K562 (cell line): ENCODE data around the gene ASXL2. TPM values are rescaled to one million over a fixed set of nuclear protein-coding genes. Genes with fewer than 3 reads are reported as not detected.

Experiments used
- ATAC-seq: fragments of 200-7000 bp; cut with Tn5 transposase; 3 replicates; pipeline ENCODE4 v1.9.1; 2020; ENCODE audit warnings: moderate library complexity
- BruUV-seq: library from RNA; stranded (reverse); fragments of 400-500 nt; replicated peaks from 2 replicates; lab custom pipeline; 2021; lab: Mats Ljungman, UMichigan
- CTCF ChIA-PET: fragments of 300-600 bp; formaldehyde crosslinking; extraction: SDS; loops from one replicate; lab custom pipeline; 2021; ENCODE audit warnings: low intra/inter-chr PET ratio; lab: Yijun Ruan, JAX
- POLR2A ChIA-PET: fragments of 300-600, 350-650 bp; sonication (Branson Sonifier 250); formaldehyde crosslinking; extraction: SDS; loops from one replicate; lab custom pipeline; 2021; ENCODE audit warnings: antibody characterized with exemption, inconsistent platforms; lab: Yijun Ruan, JAX
- DNase-seq, 4 experiments: peaks; one replicate each; pipeline versions ENCODE4 v3.0.0 to v3.0.0-alpha.2; 2011 to 2018; ENCODE audit warnings: low spot score in 3 of 4, mixed read lengths in 3 of 4; ENCODE audit errors: extremely low read depth in 1 of 4
- FAIRE-seq: peaks from 2 replicates; lab custom pipeline; 2011; peaks lifted over from hg19 to GRCh38; lab: Jason Lieb, UNC
- H2AFZ ChIP-seq: 2 replicates; pipeline ENCODE4 v1.6.0; 2011; ENCODE audit warnings: low read depth, low read length, control low read depth, inconsistent platforms
- H3K27ac ChIP-seq: fragments of 200-600 bp; 3 replicates; pipeline ENCODE4 v1.8.0; 2011; ENCODE audit warnings: low read depth, mild to moderate bottlenecking, control low read depth, inconsistent platforms, low read length, moderate library complexity, mixed read lengths; ENCODE audit errors: extremely low read depth
- H3K27me3 ChIP-seq, 2 experiments: fragments of 300-600 bp in 1 of 2; 2 replicates in 1 of 2; 3 replicates in 1 of 2; pipeline versions ENCODE4 v1.6.0 to v1.8.0; 2011; ENCODE audit warnings: inconsistent platforms in 2 of 2, low read length in 2 of 2, mild to moderate bottlenecking in 1 of 2, mixed read lengths in 1 of 2, moderate library complexity in 1 of 2; ENCODE audit not compliant: control insufficient read depth in 2 of 2, insufficient read depth in 2 of 2
- H3K36me3 ChIP-seq: fragments of 300-600 bp; 3 replicates; pipeline ENCODE4 v1.8.0; 2011; ENCODE audit warnings: mild to moderate bottlenecking, low read length, inconsistent platforms; ENCODE audit not compliant: control insufficient read depth, insufficient read depth
- H3K4me1 ChIP-seq, 2 experiments: fragments of 200-600 bp in 1 of 2; replicated peaks in 1 of 2; 2 replicates in 1 of 2; 3 replicates in 1 of 2; pipeline versions ENCODE4 v1.5.1 to v1.8.0; 2011; ENCODE audit warnings: inconsistent platforms in 2 of 2, low read length in 2 of 2, mild to moderate bottlenecking in 1 of 2, mixed read lengths in 1 of 2, moderate library complexity in 1 of 2; ENCODE audit not compliant: control insufficient read depth in 2 of 2, insufficient read depth in 2 of 2
- H3K4me2 ChIP-seq: 2 replicates; pipeline ENCODE4 v1.6.1; 2011; ENCODE audit warnings: low read length, control low read depth, inconsistent platforms, mixed read lengths; ENCODE audit not compliant: insufficient read depth
- H3K4me3 ChIP-seq: fragments of 200-600 bp; sonication (generic), shearing (Covaris generic); 2 replicates; pipeline ENCODE4 v1.5.1; 2016; ENCODE audit warnings: control low read depth, inconsistent platforms
- H3K79me2 ChIP-seq: fragments of 200-600 bp; 3 replicates; pipeline ENCODE4 v1.8.0; 2011; ENCODE audit warnings: low read length, inconsistent platforms; ENCODE audit not compliant: control insufficient read depth, insufficient read depth
- H3K9ac ChIP-seq, 2 experiments: 2 replicates each; pipeline versions ENCODE4 v1.6.0 to v1.6.1; 2011; ENCODE audit warnings: low read depth in 2 of 2, low read length in 2 of 2, control low read depth in 1 of 2, inconsistent platforms in 1 of 2, mild to moderate bottlenecking in 1 of 2, mixed read lengths in 1 of 2; ENCODE audit not compliant: insufficient read depth in 1 of 2
- H3K9me1 ChIP-seq: one replicate; pipeline ENCODE4 v1.6.0; 2011; ENCODE audit warnings: inconsistent platforms, mild to moderate bottlenecking, low read length, moderate library complexity; ENCODE audit not compliant: control insufficient read depth, insufficient read depth
- H3K9me3 ChIP-seq: replicated peaks from 2 replicates; pipeline ENCODE4 v1.5.1; 2011; ENCODE audit warnings: low read depth, low read length, inconsistent platforms; ENCODE audit not compliant: control insufficient read depth, insufficient read depth
- H4K20me1 ChIP-seq: replicated peaks from 2 replicates; pipeline ENCODE4 v1.6.1; 2011; ENCODE audit warnings: low read length, inconsistent platforms, mixed read lengths; ENCODE audit not compliant: control insufficient read depth, insufficient read depth
- DACH1 ChIP-seq: fragments of 450-650 bp; IDR thresholded peaks from 2 replicates; pipeline ENCODE4 v1.6.1; 2018; ENCODE audit not compliant: partially characterized antibody
- EGR1 ChIP-seq: fragments of 450-650 bp; conservative IDR thresholded peaks from 2 replicates; pipeline ENCODE4 v1.6.1; 2017; ENCODE audit warnings: mild to moderate bottlenecking
- FOXP4 ChIP-seq: sonication (generic); formaldehyde crosslinking; IDR thresholded peaks from 2 replicates; pipeline ENCODE4 v1.8.0; 2022; ENCODE audit warnings: mild to moderate bottlenecking, missing genetic modification reagents, borderline replicate concordance
- GTF2F1 ChIP-seq: IDR thresholded peaks from 2 replicates; pipeline ENCODE4 v1.6.1; 2011; ENCODE audit warnings: low read depth, low read length, improper control_type of control experiment
- MAX ChIP-seq: sonication (generic); formaldehyde crosslinking; IDR thresholded peaks from 2 replicates; pipeline ENCODE4 v1.9.0; 2022; ENCODE audit warnings: mild to moderate bottlenecking, missing genetic modification reagents
- MLX ChIP-seq, 2 experiments: fragments of 450-650 bp in 1 of 2; sonication (generic) in 1 of 2; formaldehyde crosslinking; conservative IDR thresholded peaks; 2 replicates each; pipeline versions ENCODE4 v1.4.0 to v1.8.1; 2020 to 2022; ENCODE audit warnings: mild to moderate bottlenecking in 1 of 2, missing genetic modification reagents in 1 of 2
- RFX7 ChIP-seq: fragments of 250-450 bp; sonication (Bioruptor Pico); IDR thresholded peaks from 2 replicates; pipeline ENCODE4 v1.5.1; 2021; ENCODE audit warnings: mild to moderate bottlenecking
- SP2 ChIP-seq: IDR thresholded peaks from 2 replicates; pipeline ENCODE4 v1.6.1; 2011; ENCODE audit warnings: mild to moderate bottlenecking, low read depth, low read length, moderate library complexity; ENCODE audit not compliant: poor library complexity, severe bottlenecking; ENCODE audit errors: extremely low read depth
- SRSF1 ChIP-seq: fragments of 200-400 bp; formaldehyde crosslinking; IDR thresholded peaks from 2 replicates; pipeline ENCODE4 v1.6.1; 2017; ENCODE audit warnings: mild to moderate bottlenecking, low read depth, low read length, moderate library complexity
- SRSF9 ChIP-seq: fragments of 200-400 bp; formaldehyde crosslinking; IDR thresholded peaks from 2 replicates; pipeline ENCODE4 v1.6.1; 2017; ENCODE audit warnings: low read depth, low read length, borderline replicate concordance
- THRA ChIP-seq: fragments of 450-650 bp; IDR thresholded peaks from 2 replicates; pipeline ENCODE4 v1.6.1; 2017; ENCODE audit warnings: mild to moderate bottlenecking, moderate library complexity
- TRIM28 ChIP-seq: fragments of 450-650 bp; IDR thresholded peaks from 2 replicates; pipeline ENCODE4 v1.6.1; 2017
- ZNF224 ChIP-seq: sonication (generic); formaldehyde crosslinking; IDR thresholded peaks from 2 replicates; pipeline ENCODE4 v1.8.0; 2022; ENCODE audit warnings: mild to moderate bottlenecking, missing genetic modification reagents
- ZNF644 ChIP-seq: fragments of 200-800 bp; sonication (Bioruptor generic); IDR thresholded peaks from 2 replicates; pipeline ENCODE4 v1.6.1; 2016; ENCODE audit warnings: low read depth, missing genetic modification characterization, missing compliant biosample characterization
- ZNF696 ChIP-seq: fragments of 250-450 bp; sonication (Bioruptor Pico); conservative IDR thresholded peaks from 2 replicates; pipeline ENCODE4 v1.4.0; 2020; ENCODE audit warnings: mild to moderate bottlenecking, moderate library complexity
- ZNF785 ChIP-seq: fragments of 250-450 bp; sonication (Bioruptor Pico); IDR thresholded peaks from 2 replicates; pipeline ENCODE4 v1.4.0; 2020; ENCODE audit warnings: mild to moderate bottlenecking
- ZNF79 ChIP-seq: fragments of 250-450 bp; sonication (Bioruptor Pico); IDR thresholded peaks from 2 replicates; pipeline ENCODE4 v1.4.0; 2020; ENCODE audit warnings: low read depth, mild to moderate bottlenecking, moderate library complexity
- WGBS: fragments of 100-300 bp; shearing (Covaris generic); methylation state at CpG from one replicate; pipeline ENCODE4 v1.1.6; 2016; ENCODE audit warnings: low coverage, mixed read lengths; ENCODE audit not compliant: insufficient coverage; ENCODE audit errors: missing lambda C conversion rate; 5-methylcytosine and 5-hydroxymethylcytosine counted together
- in situ Hi-C: fragments of 300-500 bp; cut with MboI; formaldehyde crosslinking; loops from 4 replicates; pipeline ENCODE4 v1.15.0; 2018; ENCODE audit warnings: inconsistent platforms, mixed read lengths
- intact Hi-C: fragments of 100-400 bp; cut with micrococcal nuclease; formaldehyde crosslinking; loops from 2 replicates; pipeline ENCODE4 v1.14.2; 2022
- polyA plus RNA-seq, 8 experiments: library from polyadenylated mRNA; depleted of rRNA in 4 of 8; stranded (reverse) in 5 of 8; unstranded in 3 of 8; fragments of >200 nt; fragmentation: Nextera tagmentation in 2 of 8; fragmentation: Illumina TruSeq in 1 of 8; extraction: Ambion mirVana in 2 of 8; extraction: Trizol in 1 of 8; gene quantifications; 2 replicates each; pipeline versions ENCODE4 v1.2.1 to v1.2.3, GENCODE V29; 2011 to 2014; ENCODE audit warnings: inconsistent platforms in 1 of 8, missing spikeins in 1 of 8
- total RNA-seq, 7 experiments: library from RNA; depleted of rRNA in 6 of 7; stranded (reverse); fragments of >200 nt in 6 of 7; fragmentation: Illumina TruSeq in 2 of 7; extraction: Trizol in 2 of 7; gene quantifications; 2 replicates each; pipeline versions ENCODE4 v1.2.1 to v1.2.3, GENCODE V29; 2011 to 2021; ENCODE audit warnings: low replicate concordance in 1 of 7
- TF ChIP-seq, protein P1 (sequence below): fragments of 250-450 bp; sonication (Bioruptor Pico); IDR thresholded peaks from 2 replicates; pipeline ENCODE4 v1.5.0; 2020; ENCODE audit warnings: mild to moderate bottlenecking

ASXL2 gene
- total and polyA plus RNA-seq, 9 of the 15 experiments (the other 6 are each of a cell fraction or from before 2014, with no cell fraction given): 2.2 to 25.9 (median 9.0) TPM

DNA sequence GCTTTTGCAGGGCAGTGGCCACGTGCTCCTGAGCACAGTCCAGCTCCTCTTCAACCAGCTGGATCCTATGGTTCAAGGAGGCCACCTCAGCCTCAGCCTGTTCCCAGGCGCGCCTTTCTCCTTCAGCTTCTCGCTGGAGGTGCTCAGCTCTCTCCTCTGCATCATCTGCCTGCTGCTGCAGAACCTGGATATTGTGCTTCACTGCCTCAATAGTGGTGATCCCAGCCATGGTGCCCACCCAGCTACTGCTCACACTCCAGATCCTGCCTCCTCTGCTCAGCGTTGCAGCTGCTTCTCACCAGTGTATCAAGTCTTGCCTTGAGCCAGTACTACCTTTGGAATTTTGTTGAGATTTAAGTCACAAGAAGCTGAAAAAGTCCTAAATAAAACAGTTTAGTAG is 67.9 kb downstream of the ASXL2 start:
- POLR2A ChIA-PET: interaction anchor here (1.0 to 3.1 kb wide), 4 partner anchors 9 to 57 kb away, joined by 3 to 19 read pairs (median 6); no protein-coding TSS in a partner anchor
- FAIRE-seq: no peak
- in situ Hi-C loops: no loop called here
- BruUV-seq: no TSS peak
- CTCF ChIA-PET: no interaction called here
- Histone ChIP-seq H3K4me3 (no peak overlapping the region), H3K4me2 (no peak overlapping the region), H3K9me1 (no peaks in the 10 kb centered on the region), H3K4me1 (no peaks in the 10 kb centered on the region; a peak in 1 of 5 replicates), H3K27ac (no peak overlapping the region), H3K9ac (no peak overlapping the region), H3K27me3 (no peaks in the 10 kb centered on the region), H3K9me3 (no peaks in the 10 kb centered on the region), H4K20me1 (0 out of 2 replicates have a peak, but pooled peaks cover 3% of the 10 kb centered on the region), H2AFZ (no peak overlapping the region), H3K36me3 (peaks cover 20% of the 10 kb centered on the region; the same call in 2 of the 3 replicates), H3K79me2 (peaks cover 25% of the 10 kb centered on the region)
- intact Hi-C loops: no loop called here
- 80% methylated on average over 5 of the region's 5 CpGs for WGBS
- no peak for ATAC-seq
- no peak for DNase-seq
- TF ChIP-seq ZNF644 (no peak), THRA (no peak), ZNF79 (CRISPR knock-in tag) (no peak), DACH1 (no peak), GTF2F1 (no peak), SRSF1 (no peak), MAX (no peak), RFX7 (CRISPR knock-in tag) (no peak), SRSF9 (no peak), ZNF785 (no peak), FOXP4 (CRISPR knock-in tag) (no peak), EGR1 (no peak), ZNF224 (CRISPR knock-in tag) (no peak), SP2 (no peak), ZNF696 (CRISPR knock-in tag) (no peak), TRIM28 (no peak), MLX (CRISPR knock-in tag; conservative IDR thresholded peaks at IDR 0.05) (no peak)
- TF ChIP-seq, protein P1, sequence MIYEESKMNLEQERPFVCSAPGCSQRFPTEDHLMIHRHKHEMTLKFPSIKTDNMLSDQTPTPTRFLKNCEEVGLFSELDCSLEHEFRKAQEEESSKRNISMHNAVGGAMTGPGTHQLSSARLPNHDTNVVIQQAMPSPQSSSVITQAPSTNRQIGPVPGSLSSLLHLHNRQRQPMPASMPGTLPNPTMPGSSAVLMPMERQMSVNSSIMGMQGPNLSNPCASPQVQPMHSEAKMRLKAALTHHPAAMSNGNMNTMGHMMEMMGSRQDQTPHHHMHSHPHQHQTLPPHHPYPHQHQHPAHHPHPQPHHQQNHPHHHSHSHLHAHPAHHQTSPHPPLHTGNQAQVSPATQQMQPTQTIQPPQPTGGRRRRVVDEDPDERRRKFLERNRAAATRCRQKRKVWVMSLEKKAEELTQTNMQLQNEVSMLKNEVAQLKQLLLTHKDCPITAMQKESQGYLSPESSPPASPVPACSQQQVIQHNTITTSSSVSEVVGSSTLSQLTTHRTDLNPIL (CRISPR knock-in tag): no peak
